Neuronal stem cell (in vitro differentiated cells): ENCODE results near the gene RNF175.
"Not testable (repeated sequence)": the region's sequence is repeated elsewhere in the genome, so short reads cannot be mapped to it uniquely, and the experiment has no call there.

Experiments used
- DNase-seq: peaks from one replicate; pipeline ENCODE4 v3.0.0-alpha.2; 2013; ENCODE audit warnings: low spot score
- H2AFZ ChIP-seq: one replicate; pipeline ENCODE4 v1.6.1; 2013; ENCODE audit warnings: mild to moderate bottlenecking, low read length, inconsistent platforms
- H2AK5ac ChIP-seq: 2 replicates; pipeline ENCODE4 v1.6.1; 2013; ENCODE audit warnings: low read depth, mild to moderate bottlenecking, inconsistent platforms, low read length, moderate library complexity, mixed read lengths
- H2BK120ac ChIP-seq: 2 replicates; pipeline ENCODE4 v1.6.1; 2013; ENCODE audit warnings: low read depth, mild to moderate bottlenecking, inconsistent platforms, low read length, moderate library complexity, mixed read lengths
- H2BK12ac ChIP-seq: one replicate; pipeline ENCODE4 v1.6.1; 2013; ENCODE audit warnings: low read length, inconsistent platforms
- H2BK15ac ChIP-seq: 2 replicates; pipeline ENCODE4 v1.6.1; 2013; ENCODE audit warnings: mild to moderate bottlenecking, low read length, inconsistent platforms, mixed read lengths
- H2BK5ac ChIP-seq: one replicate; pipeline ENCODE4 v1.6.1; 2013; ENCODE audit warnings: inconsistent platforms, mild to moderate bottlenecking, low read length, moderate library complexity
- H3K14ac ChIP-seq: one replicate; pipeline ENCODE4 v1.6.1; 2013; ENCODE audit warnings: low read length, inconsistent platforms
- H3K18ac ChIP-seq: 2 replicates; pipeline ENCODE4 v1.6.1; 2013; ENCODE audit warnings: low read length, inconsistent platforms
- H3K23ac ChIP-seq: 2 replicates; pipeline ENCODE4 v1.6.1; 2013; ENCODE audit warnings: low read depth, mild to moderate bottlenecking, mixed read lengths, low read length, inconsistent platforms; ENCODE audit not compliant: poor library complexity
- H3K27ac ChIP-seq: replicated peaks from 3 replicates; pipeline ENCODE4 v1.5.1; 2013; ENCODE audit warnings: low read length, inconsistent platforms
- H3K27me3 ChIP-seq, 3 experiments: 2 replicates each; pipeline ENCODE4 v1.6.1; 2013; ENCODE audit warnings: low read length in 3 of 3, mild to moderate bottlenecking in 2 of 3, inconsistent platforms in 1 of 3, low read depth in 1 of 3, mixed read lengths in 1 of 3, moderate library complexity in 1 of 3; ENCODE audit not compliant: control insufficient read depth in 3 of 3, insufficient read depth in 3 of 3
- H3K36me3 ChIP-seq, 2 donors: replicated peaks in 1 of 2; 2 replicates each; pipeline ENCODE4 v1.6.1; 2013; ENCODE audit warnings: low read length in 2 of 2; ENCODE audit not compliant: control insufficient read depth in 2 of 2, insufficient read depth in 2 of 2
- H3K4ac ChIP-seq: 2 replicates; pipeline ENCODE4 v1.6.1; 2013; ENCODE audit warnings: inconsistent platforms, mild to moderate bottlenecking, low read length, moderate library complexity
- H3K4me1 ChIP-seq, 2 donors: 1 replicate in 1 of 2; 2 replicates in 1 of 2; pipeline ENCODE4 v1.6.1; 2013; ENCODE audit warnings: low read length in 2 of 2, low read depth in 1 of 2; ENCODE audit not compliant: control insufficient read depth in 2 of 2, insufficient read depth in 1 of 2
- H3K4me2 ChIP-seq: one replicate; pipeline ENCODE4 v1.6.1; 2013; ENCODE audit warnings: mild to moderate bottlenecking, low read length, inconsistent platforms; ENCODE audit not compliant: insufficient read depth, poor library complexity, severe bottlenecking
- H3K4me3 ChIP-seq, 2 donors: 2 replicates each; pipeline ENCODE4 v1.5.1; 2013; ENCODE audit warnings: low read length in 2 of 2, mild to moderate bottlenecking in 2 of 2, inconsistent platforms in 1 of 2, moderate library complexity in 1 of 2
- H3K79me1 ChIP-seq: one replicate; pipeline ENCODE4 v1.6.1; 2013; ENCODE audit warnings: low read depth, mild to moderate bottlenecking, inconsistent platforms, low read length, moderate library complexity
- H3K9ac ChIP-seq: one replicate; pipeline ENCODE4 v1.6.1; 2013; ENCODE audit warnings: mild to moderate bottlenecking, low read depth, low read length, inconsistent platforms; ENCODE audit not compliant: poor library complexity
- H3K9me3 ChIP-seq, 2 donors: replicated peaks in 1 of 2; 2 replicates each; pipeline versions ENCODE3 to v1.6.1; 2013; ENCODE audit warnings: low read length in 2 of 2, mild to moderate bottlenecking in 2 of 2, inconsistent platforms in 1 of 2, low read depth in 1 of 2, mixed read lengths in 1 of 2, moderate library complexity in 1 of 2; ENCODE audit not compliant: control insufficient read depth in 2 of 2, insufficient read depth in 1 of 2
- H4K8ac ChIP-seq: one replicate; pipeline ENCODE4 v1.6.1; 2013; ENCODE audit warnings: low read depth, mild to moderate bottlenecking, inconsistent platforms, low read length, moderate library complexity
- H4K91ac ChIP-seq: one replicate; pipeline ENCODE4 v1.6.1; 2013; ENCODE audit warnings: low read length, low read depth, mild to moderate bottlenecking, inconsistent platforms; ENCODE audit not compliant: poor library complexity
- WGBS, 2 donors: extraction: QIAGEN DNeasy Blood & Tissue Kit; methylation state at CpG; one replicate each; pipeline ENCODE4 v1.1.7; 2013; ENCODE audit warnings: missing lambda C conversion rate in 2 of 2, mixed read lengths in 1 of 2; ENCODE audit not compliant: insufficient read length in 2 of 2, insufficient replicate concordance in 1 of 2; ENCODE audit errors: extremely low coverage in 2 of 2; 5-methylcytosine and 5-hydroxymethylcytosine counted together

RNF175 gene

DNA sequence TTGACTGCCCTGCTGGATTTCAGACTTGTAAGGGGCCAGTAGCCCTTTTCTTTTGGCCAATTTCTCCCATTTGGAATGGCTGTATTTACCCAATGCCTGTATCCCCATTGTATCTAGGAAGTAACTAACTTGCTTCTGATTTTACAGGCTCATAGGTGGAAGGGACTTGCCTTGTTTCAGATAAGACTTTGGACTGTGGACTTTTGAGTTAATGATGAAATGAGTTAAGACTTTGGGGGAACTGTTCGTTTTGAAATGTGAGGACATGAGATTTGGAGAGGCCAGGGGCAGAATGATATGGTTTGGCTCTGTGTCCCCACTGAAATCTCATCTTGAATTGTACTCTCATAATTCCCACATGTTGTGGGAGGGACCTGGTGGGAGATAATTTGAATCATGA lies 93.3 kb downstream of the RNF175 start:
- not testable (repeated sequence) for H3K18ac ChIP-seq, H3K36me3 ChIP-seq, H3K27me3 ChIP-seq, H2BK5ac ChIP-seq, H2AK5ac ChIP-seq, H3K23ac ChIP-seq, H3K79me1 ChIP-seq, H2BK15ac ChIP-seq, H2BK12ac ChIP-seq, H3K4me2 ChIP-seq, H3K9ac ChIP-seq, H3K14ac ChIP-seq, H3K27ac ChIP-seq, H3K4me3 ChIP-seq, H4K8ac ChIP-seq, H2BK120ac ChIP-seq, H4K91ac ChIP-seq, H3K4ac ChIP-seq, DNase-seq, H3K9me3 ChIP-seq, H3K4me1 ChIP-seq, H2AFZ ChIP-seq
- no CpG with 5 or more reads among the region's 1 CpG for WGBS, 2 donors

DNA sequence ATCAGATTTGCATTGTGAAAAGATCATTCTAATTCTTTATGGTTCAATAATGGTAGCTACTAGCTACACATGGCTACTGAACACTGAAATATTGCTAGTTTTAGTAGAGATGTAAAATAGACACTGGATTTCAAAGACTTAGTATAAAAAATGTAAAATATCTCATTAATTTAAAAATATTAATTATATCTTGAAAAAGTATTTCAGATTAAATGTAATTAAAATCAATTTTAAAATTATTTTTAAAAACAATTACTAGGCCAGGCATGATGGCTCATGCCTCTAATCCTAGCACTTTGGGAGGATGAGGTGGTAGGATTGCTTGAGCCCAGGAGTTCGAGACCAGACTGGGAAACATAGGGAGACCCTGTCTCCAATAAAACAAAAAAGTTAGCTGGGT lies 96.2 kb downstream of the RNF175 start:
- H3K9ac ChIP-seq, result no peak overlapping the region
- no peak overlapping the region for H2BK120ac ChIP-seq
- peaks cover 0 to 3% (median 0%) of the 10 kb centered on the region in 3 experiments for H3K27me3 ChIP-seq
- no peaks in the 10 kb centered on the region for H3K4me1 ChIP-seq
- H2AK5ac ChIP-seq, result no peak overlapping the region
- no peak overlapping the region for H3K4ac ChIP-seq
- H3K36me3 ChIP-seq, result no peaks in the 10 kb centered on the region
- H2BK15ac ChIP-seq, result no peak overlapping the region
- H3K9me3 ChIP-seq, result peaks cover 0 to 4% of the 10 kb centered on the region in 2 donors
- no peak overlapping the region for H3K4me2 ChIP-seq
- no CpG with 5 or more reads among the region's 1 CpG for WGBS, 2 donors
- no peak overlapping the region for H3K18ac ChIP-seq
- no peak for DNase-seq
- H3K79me1 ChIP-seq, result no peaks in the 10 kb centered on the region
- H2AFZ ChIP-seq, result no peak overlapping the region
- no peak overlapping the region for H4K91ac ChIP-seq
- no peak overlapping the region for H2BK5ac ChIP-seq
- no peak overlapping the region for H3K27ac ChIP-seq
- no peak overlapping the region for H3K4me3 ChIP-seq
- no peak overlapping the region for H2BK12ac ChIP-seq
- no peak overlapping the region for H3K14ac ChIP-seq
- no peak overlapping the region for H4K8ac ChIP-seq
- no peak overlapping the region for H3K23ac ChIP-seq

DNA sequence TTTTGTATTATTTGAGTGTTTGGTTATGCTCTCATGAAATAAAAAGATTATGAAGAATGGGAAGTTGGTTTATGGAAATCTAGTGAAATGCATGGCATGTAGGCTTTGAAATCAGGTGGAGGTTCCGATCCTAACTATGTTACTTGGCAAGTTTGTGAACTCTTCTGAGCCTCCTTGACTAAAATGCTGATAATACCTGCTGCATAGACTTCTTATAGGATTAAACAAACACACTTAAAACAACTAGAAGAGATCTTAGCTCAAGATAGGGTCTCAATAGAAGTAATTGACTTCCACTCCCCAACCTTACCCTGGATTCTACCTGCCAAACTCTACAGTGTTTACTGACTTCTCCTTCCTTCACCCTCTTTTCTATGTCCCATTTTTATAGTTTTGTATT lies 97.9 kb downstream of the RNF175 start:
- H3K23ac ChIP-seq, result no peak overlapping the region
- no peak overlapping the region for H3K18ac ChIP-seq
- no peak overlapping the region for H2AK5ac ChIP-seq
- no peak overlapping the region for H2BK15ac ChIP-seq
- H3K14ac ChIP-seq, result no peak overlapping the region
- H3K4me3 ChIP-seq, result no peak overlapping the region
- H2BK5ac ChIP-seq, result no peak overlapping the region
- H3K27me3 ChIP-seq, result peaks cover 0 to 4% (median 0%) of the 10 kb centered on the region in 3 experiments
- no peak overlapping the region for H4K91ac ChIP-seq
- DNase-seq, result no peak
- no peaks in the 10 kb centered on the region for H3K79me1 ChIP-seq
- H2AFZ ChIP-seq, result no peak overlapping the region
- H4K8ac ChIP-seq, result no peak overlapping the region
- no peak overlapping the region for H3K27ac ChIP-seq
- H3K9me3 ChIP-seq, result peaks cover 0 to 4% of the 10 kb centered on the region in 2 donors
- H3K36me3 ChIP-seq, result no peaks in the 10 kb centered on the region
- no peak overlapping the region for H3K4me2 ChIP-seq
- no peak overlapping the region for H2BK12ac ChIP-seq
- no peak overlapping the region for H2BK120ac ChIP-seq
- H3K9ac ChIP-seq, result no peak overlapping the region
- no CpG with 5 or more reads among the region's 1 CpG for WGBS, 2 donors
- no peak overlapping the region for H3K4ac ChIP-seq
- H3K4me1 ChIP-seq, result no peaks in the 10 kb centered on the region

DNA sequence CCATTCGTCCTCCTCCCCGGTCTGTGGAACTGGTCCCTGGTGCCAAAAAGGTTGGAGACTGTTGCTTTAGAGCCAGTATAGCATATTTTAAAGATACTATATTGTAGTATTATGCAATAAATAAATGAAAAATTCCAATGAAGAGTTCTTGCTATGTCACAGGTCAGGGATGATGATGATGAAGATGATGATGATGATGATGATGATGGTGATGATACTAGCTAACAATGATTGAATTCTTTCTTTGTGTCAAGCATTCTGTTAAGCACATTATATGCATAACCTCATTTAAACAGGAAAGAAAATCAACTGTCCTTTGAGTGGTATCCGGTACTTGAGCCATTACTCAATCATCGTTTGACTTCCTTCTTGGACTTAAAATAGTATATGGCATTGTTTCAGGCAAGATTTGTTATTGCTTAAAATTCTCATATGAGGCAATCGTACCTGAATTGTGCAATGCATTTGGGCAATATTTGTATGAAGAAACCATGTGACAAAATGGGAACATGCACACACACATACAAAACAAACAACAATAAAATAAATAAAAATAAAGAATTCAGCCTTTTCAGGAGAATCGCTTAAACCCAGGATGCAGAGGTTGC lies 98.5 kb downstream of the RNF175 start:
- no peak for DNase-seq
- H2AK5ac ChIP-seq, result no peak overlapping the region
- H2BK120ac ChIP-seq, result no peak overlapping the region
- H3K9ac ChIP-seq, result no peak overlapping the region
- no peak overlapping the region for H3K23ac ChIP-seq
- no peaks in the 10 kb centered on the region for H3K79me1 ChIP-seq
- H3K4me3 ChIP-seq, result no peak overlapping the region
- H3K18ac ChIP-seq, result no peak overlapping the region
- H2BK12ac ChIP-seq, result no peak overlapping the region
- peaks cover 0 to 7% (median 0%) of the 10 kb centered on the region in 3 experiments for H3K27me3 ChIP-seq
- H2BK5ac ChIP-seq, result no peak overlapping the region
- H3K9me3 ChIP-seq, result peaks cover 0 to 4% of the 10 kb centered on the region in 2 donors
- no peak overlapping the region for H4K91ac ChIP-seq
- no peak overlapping the region for H2AFZ ChIP-seq
- no peak overlapping the region for H4K8ac ChIP-seq
- H2BK15ac ChIP-seq, result no peak overlapping the region
- no peaks in the 10 kb centered on the region for H3K4me1 ChIP-seq
- no peak overlapping the region for H3K4me2 ChIP-seq
- no peak overlapping the region for H3K14ac ChIP-seq
- H3K27ac ChIP-seq, result no peak overlapping the region
- H3K36me3 ChIP-seq, result no peaks in the 10 kb centered on the region
- H3K4ac ChIP-seq, result no peak overlapping the region
- WGBS, 2 donors, result no CpG with 5 or more reads among the region's 6 CpGs
